ENCODE results near the gene BCL11B. TPM values are rescaled to one million over a fixed set of nuclear protein-coding genes. Genes with fewer than 3 reads are reported as not detected.

Gene BCL11B
- total RNA-seq, 1 donor from 2014 or later = 2.6 TPM

- no peaks in the 10 kb centered on the region for H3K4me1 Mint-ChIP-seq (ENCODE audit: low read depth, unreplicated experiment)
- no peak overlapping the region for H3K27ac Mint-ChIP-seq (ENCODE audit: unreplicated experiment)
- peaks cover 3% of the 10 kb centered on the region for H3K27me3 Mint-ChIP-seq (ENCODE audit: unreplicated experiment)
- TF ChIP-seq CTCF (IDR thresholded peaks at IDR 0.05; ENCODE audit: partially characterized antibody, unreplicated experiment) = no peak
- peaks cover 3% of the 10 kb centered on the region for H3K36me3 Mint-ChIP-seq (ENCODE audit: unreplicated experiment)
- H3K9me3 Mint-ChIP-seq (ENCODE audit: unreplicated experiment) = peaks cover 4% of the 10 kb centered on the region
- DNase-seq = no peak
- H3K4me3 Mint-ChIP-seq (ENCODE audit: unreplicated experiment) = no peak overlapping the region
Observed at GRCh38 chr14:99143126-99143525, 128.9 kb downstream of the BCL11B start.

- Mint-ChIP-seq H3K9me3 (ENCODE audit: unreplicated experiment) (peaks cover 4% of the 10 kb centered on the region), H3K4me3 (ENCODE audit: unreplicated experiment) (no peak overlapping the region), H3K27me3 (ENCODE audit: unreplicated experiment) (peaks cover 6% of the 10 kb centered on the region), H3K4me1 (ENCODE audit: low read depth, unreplicated experiment) (no peaks in the 10 kb centered on the region), H3K27ac (ENCODE audit: unreplicated experiment) (no peak overlapping the region), H3K36me3 (ENCODE audit: unreplicated experiment) (peaks cover 3% of the 10 kb centered on the region)
- no peak for TF ChIP-seq CTCF (IDR thresholded peaks at IDR 0.05; ENCODE audit: partially characterized antibody, unreplicated experiment)
- no peak for DNase-seq
Observed at GRCh38 chr14:99141236-99141635, 130.8 kb downstream of the BCL11B start.

- no peak for DNase-seq
- TF ChIP-seq CTCF (IDR thresholded peaks at IDR 0.05; ENCODE audit: partially characterized antibody, unreplicated experiment) = no peak
- no peak overlapping the region for H3K27ac Mint-ChIP-seq (ENCODE audit: unreplicated experiment)
- peaks cover 3% of the 10 kb centered on the region for H3K36me3 Mint-ChIP-seq (ENCODE audit: unreplicated experiment)
- H3K4me3 Mint-ChIP-seq (ENCODE audit: unreplicated experiment) = no peak overlapping the region
- no peaks in the 10 kb centered on the region for H3K4me1 Mint-ChIP-seq (ENCODE audit: low read depth, unreplicated experiment)
- H3K27me3 Mint-ChIP-seq (ENCODE audit: unreplicated experiment) = peaks cover 11% of the 10 kb centered on the region
- peaks cover 4% of the 10 kb centered on the region for H3K9me3 Mint-ChIP-seq (ENCODE audit: unreplicated experiment)
Observed at GRCh38 chr14:99138999-99139865, 132.8 kb downstream of the BCL11B start.

GRCh38 chr14:99137913-99138571 is 134.0 kb downstream of the BCL11B start:
- H3K27me3 Mint-ChIP-seq (ENCODE audit: unreplicated experiment) = peaks cover 11% of the 10 kb centered on the region
- H3K27ac Mint-ChIP-seq (ENCODE audit: unreplicated experiment) = no peak overlapping the region
- no peak for TF ChIP-seq CTCF (IDR thresholded peaks at IDR 0.05; ENCODE audit: partially characterized antibody, unreplicated experiment)
- H3K4me1 Mint-ChIP-seq (ENCODE audit: low read depth, unreplicated experiment) = peaks cover 8% of the 10 kb centered on the region
- peaks cover 3% of the 10 kb centered on the region for H3K36me3 Mint-ChIP-seq (ENCODE audit: unreplicated experiment)
- H3K9me3 Mint-ChIP-seq (ENCODE audit: unreplicated experiment) = peaks cover 4% of the 10 kb centered on the region
- no peak for DNase-seq
- no peak overlapping the region for H3K4me3 Mint-ChIP-seq (ENCODE audit: unreplicated experiment)

Measured in glutamatergic neuron (in vitro differentiated cells).